HG03571 (cell line): Measurements from ENCODE around the gene H6PD.
"Not testable (repeated sequence)": the region's sequence is repeated elsewhere in the genome, so short reads cannot be mapped to it uniquely, and the experiment has no call there.

Source experiments
- ATAC-seq: cut with Tn5 transposase; IDR thresholded peaks from one replicate; pipeline ENCODE4 v1.9.1; 2021; ENCODE audit not compliant: unreplicated experiment

Gene H6PD

GRCh38 chr1:9294405-9294773, 59.8 kb downstream of the H6PD start:
- no peak for ATAC-seq

GRCh38 chr1:9294910-9295636, 60.5 kb downstream of the H6PD start:
- no peak for ATAC-seq

- ATAC-seq, result no peak
These were observed 61.3 kb downstream of the H6PD start for GRCh38 chr1:9295884-9296283.

- ATAC-seq, result no peak
These were observed 62.3 kb downstream of the H6PD start for GRCh38 chr1:9296850-9297249.

- no peak for ATAC-seq
These were observed 63.3 kb downstream of the H6PD start for GRCh38 chr1:9297831-9298230.

GRCh38 chr1:9298282-9298681, 63.7 kb downstream of the H6PD start:
- no peak for ATAC-seq

GRCh38 chr1:9299571-9300541, 65.3 kb downstream of the H6PD start:
- ATAC-seq, result not testable (repeated sequence)

- ATAC-seq, result no peak
These were observed 66.0 kb downstream of the H6PD start for GRCh38 chr1:9300573-9300972.

GRCh38 chr1:9302745-9303524, 68.4 kb downstream of the H6PD start:
- ATAC-seq, result no peak

GRCh38 chr1:9303916-9304315, 69.3 kb downstream of the H6PD start:
- ATAC-seq, result no peak

GRCh38 chr1:9305216-9305615, 70.6 kb downstream of the H6PD start:
- no peak for ATAC-seq

GRCh38 chr1:9306006-9306405, 71.4 kb downstream of the H6PD start:
- ATAC-seq, result no peak

- no peak for ATAC-seq
These were observed 72.7 kb downstream of the H6PD start for GRCh38 chr1:9307303-9307702.

- ATAC-seq, result no peak
These were observed 73.7 kb downstream of the H6PD start for GRCh38 chr1:9308236-9308785.

- ATAC-seq, result no peak
These were observed 74.5 kb downstream of the H6PD start for GRCh38 chr1:9309080-9309479.

GRCh38 chr1:9309991-9310390, 75.4 kb downstream of the H6PD start:
- ATAC-seq, result no peak

- no peak for ATAC-seq
These were observed 76.5 kb downstream of the H6PD start for GRCh38 chr1:9311029-9311428.

- no peak for ATAC-seq
These were observed 76.9 kb downstream of the H6PD start for GRCh38 chr1:9311479-9311878.

- ATAC-seq, result no peak
These were observed 77.7 kb downstream of the H6PD start for GRCh38 chr1:9312168-9312720.

GRCh38 chr1:9313576-9313975, 79.0 kb downstream of the H6PD start:
- no peak for ATAC-seq

GRCh38 chr1:9314111-9314510, 79.5 kb downstream of the H6PD start:
- ATAC-seq, result no peak
